ENCODE results near the gene NID1.

NID1 gene

GRCh38 chr1:236070753-236071152 lies 5.9 kb upstream of the NID1 start:
- TF ChIP-seq RAD21 (IDR thresholded peaks at IDR 0.05; ENCODE audit: low read depth) (no peak), CEBPB (IDR thresholded peaks at IDR 0.05) (no peak), EP300 (IDR thresholded peaks at IDR 0.05; ENCODE audit: borderline replicate concordance) (no peak), YY1 (IDR thresholded peaks at IDR 0.05; ENCODE audit: low read depth) (no peak), MAX (IDR thresholded peaks at IDR 0.05) (no peak), TAF1 (IDR thresholded peaks at IDR 0.05; ENCODE audit: low read depth) (no peak), EGR1 (IDR thresholded peaks at IDR 0.05) (no peak), ZBTB7A (IDR thresholded peaks at IDR 0.05; ENCODE audit: low read depth) (no peak), NFIC (IDR thresholded peaks at IDR 0.05) (no peak), REST (IDR thresholded peaks at IDR 0.05; ENCODE audit: low read depth) (no peak), TCF12 (IDR thresholded peaks at IDR 0.05; ENCODE audit: low read depth) (no peak), USF1 (IDR thresholded peaks at IDR 0.05) (no peak), CREB1 (IDR thresholded peaks at IDR 0.05; ENCODE audit: low read depth) (no peak), TEAD4 (IDR thresholded peaks at IDR 0.05) (no peak), FOXM1 (IDR thresholded peaks at IDR 0.05; ENCODE audit: borderline replicate concordance, low read depth) (no peak)

GRCh38 chr1:236069796-236070195 lies 4.9 kb upstream of the NID1 start:
- no peak for TF ChIP-seq REST (IDR thresholded peaks at IDR 0.05; ENCODE audit: low read depth)
- TF ChIP-seq NFIC (IDR thresholded peaks at IDR 0.05): no peak
- no peak for TF ChIP-seq TEAD4 (IDR thresholded peaks at IDR 0.05)
- no peak for TF ChIP-seq RAD21 (IDR thresholded peaks at IDR 0.05; ENCODE audit: low read depth)
- TF ChIP-seq EGR1 (IDR thresholded peaks at IDR 0.05): no peak
- TF ChIP-seq YY1 (IDR thresholded peaks at IDR 0.05; ENCODE audit: low read depth): no peak
- no peak for TF ChIP-seq MAX (IDR thresholded peaks at IDR 0.05)
- no peak for TF ChIP-seq CREB1 (IDR thresholded peaks at IDR 0.05; ENCODE audit: low read depth)
- TF ChIP-seq FOXM1 (IDR thresholded peaks at IDR 0.05; ENCODE audit: borderline replicate concordance, low read depth): no peak
- no peak for TF ChIP-seq USF1 (IDR thresholded peaks at IDR 0.05)

GRCh38 chr1:236067854-236068454 lies 3.1 kb upstream of the NID1 start:
- TF ChIP-seq ZBTB7A (IDR thresholded peaks at IDR 0.05; ENCODE audit: low read depth): no peak
- TF ChIP-seq EP300 (IDR thresholded peaks at IDR 0.05; ENCODE audit: borderline replicate concordance): no peak
- no peak for TF ChIP-seq NFIC (IDR thresholded peaks at IDR 0.05)
- no peak for TF ChIP-seq REST (IDR thresholded peaks at IDR 0.05; ENCODE audit: low read depth)
- TF ChIP-seq CEBPB (IDR thresholded peaks at IDR 0.05): no peak
- TF ChIP-seq CREB1 (IDR thresholded peaks at IDR 0.05; ENCODE audit: low read depth): no peak
- TF ChIP-seq FOXM1 (IDR thresholded peaks at IDR 0.05; ENCODE audit: borderline replicate concordance, low read depth): no peak
- no peak for TF ChIP-seq TAF1 (IDR thresholded peaks at IDR 0.05; ENCODE audit: low read depth)
- no peak for TF ChIP-seq YY1 (IDR thresholded peaks at IDR 0.05; ENCODE audit: low read depth)
- TF ChIP-seq MAX (IDR thresholded peaks at IDR 0.05): no peak
- TF ChIP-seq USF1 (IDR thresholded peaks at IDR 0.05): no peak
- no peak for TF ChIP-seq RAD21 (IDR thresholded peaks at IDR 0.05; ENCODE audit: low read depth)
- TF ChIP-seq TEAD4 (IDR thresholded peaks at IDR 0.05): no peak
- no peak for TF ChIP-seq EGR1 (IDR thresholded peaks at IDR 0.05)
- no peak for TF ChIP-seq TCF12 (IDR thresholded peaks at IDR 0.05; ENCODE audit: low read depth)
